Glomerular endothelial cell (primary cell): ENCODE data around the gene ZGRF1. TPM values are rescaled to one million over a fixed set of nuclear protein-coding genes. Genes with fewer than 3 reads are reported as not detected.
"Not testable (repeated sequence)": the region's sequence is repeated elsewhere in the genome, so short reads cannot be mapped to it uniquely, and the experiment has no call there.

ENCODE experiments used
- DNase-seq: peaks from one replicate; pipeline ENCODE4 v3.0.0-alpha.2; 2011; ENCODE audit warnings: low read depth, low spot score; ENCODE audit errors: extremely low read depth
- total RNA-seq: library from RNA; depleted of rRNA; stranded (reverse); fragments of >200 nt; gene quantifications from 2 replicates; pipeline ENCODE4 v1.2.3, GENCODE V29; 2015

Gene ZGRF1
- total RNA-seq, 1 donor from 2014 or later = 4.4 TPM

DNA sequence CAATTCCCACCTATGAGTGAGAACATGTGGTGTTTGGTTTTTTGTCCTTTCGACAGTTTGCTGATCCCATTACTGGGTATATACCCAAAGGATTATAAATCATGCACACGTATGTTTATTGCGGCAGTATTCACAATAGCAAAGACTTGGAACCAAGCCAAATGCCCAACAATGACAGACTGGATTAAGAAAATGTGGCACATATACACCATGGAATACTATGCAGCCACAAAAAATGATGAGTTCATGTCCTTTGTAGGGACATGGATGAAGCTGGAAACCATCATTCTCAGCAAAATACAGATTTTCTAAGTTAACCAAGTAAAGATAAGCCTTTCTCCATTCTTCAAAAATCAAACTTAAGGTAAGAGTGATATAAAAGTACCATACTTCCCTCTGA is 82.4 kb downstream of the ZGRF1 start:
- DNase-seq = not testable (repeated sequence)

DNA sequence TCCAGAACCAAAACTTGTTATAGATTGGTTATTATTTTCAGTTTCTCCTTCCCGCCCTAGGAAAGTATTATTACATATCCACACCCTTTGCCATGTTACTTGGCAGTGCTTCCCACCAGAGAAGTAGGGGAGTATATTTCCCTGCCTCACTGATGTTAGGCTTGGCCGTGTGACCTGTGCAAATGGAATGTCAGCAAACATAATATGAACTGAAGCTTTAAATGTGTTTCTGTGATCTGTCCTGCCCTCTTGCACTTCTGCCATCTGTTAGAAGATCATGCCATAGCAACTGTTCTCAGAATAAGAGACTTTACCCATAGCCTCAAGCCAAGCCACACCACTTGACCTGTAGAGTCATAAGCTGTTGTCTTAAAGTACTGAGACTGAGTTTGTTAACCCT is 84.0 kb downstream of the ZGRF1 start:
- no peak for DNase-seq

DNA sequence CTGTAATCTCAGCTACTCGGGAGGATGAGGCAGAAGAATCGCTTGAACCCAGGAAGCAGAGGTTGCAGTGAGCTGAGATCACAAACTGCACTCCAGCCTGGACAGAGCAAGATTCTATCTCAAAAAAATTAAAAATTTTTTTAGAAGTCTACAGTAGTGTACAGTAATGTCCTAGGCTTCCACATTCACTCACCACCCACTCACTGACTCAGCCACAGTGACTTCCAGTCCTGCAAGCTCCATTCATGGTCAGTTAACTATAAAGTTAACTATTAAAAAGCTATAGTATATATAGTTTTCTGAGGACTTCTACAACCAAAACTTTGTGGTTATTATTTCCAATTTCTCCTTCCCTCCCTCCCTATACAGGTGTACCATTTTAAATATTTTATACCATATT is 86.0 kb downstream of the ZGRF1 start:
- no peak for DNase-seq

DNA sequence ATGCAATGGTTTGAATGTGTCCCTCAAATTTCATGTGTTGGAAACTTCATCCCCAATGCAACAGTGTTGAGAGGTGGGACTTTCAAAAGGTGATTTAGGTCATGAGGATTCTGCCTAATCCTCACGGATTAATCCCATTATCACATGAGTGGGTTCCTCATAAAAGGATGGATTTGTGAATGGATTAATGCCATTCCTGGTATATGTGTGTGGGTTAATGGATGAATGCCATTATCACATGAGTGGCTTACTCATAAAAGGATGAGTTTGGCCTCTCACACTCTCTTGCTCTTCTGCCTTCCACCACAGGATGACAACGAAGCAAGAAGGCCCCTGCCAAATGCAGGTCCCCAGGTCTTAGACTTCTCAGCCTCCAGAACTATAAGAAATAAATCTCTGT is 90.2 kb downstream of the ZGRF1 start:
- no peak for DNase-seq

DNA sequence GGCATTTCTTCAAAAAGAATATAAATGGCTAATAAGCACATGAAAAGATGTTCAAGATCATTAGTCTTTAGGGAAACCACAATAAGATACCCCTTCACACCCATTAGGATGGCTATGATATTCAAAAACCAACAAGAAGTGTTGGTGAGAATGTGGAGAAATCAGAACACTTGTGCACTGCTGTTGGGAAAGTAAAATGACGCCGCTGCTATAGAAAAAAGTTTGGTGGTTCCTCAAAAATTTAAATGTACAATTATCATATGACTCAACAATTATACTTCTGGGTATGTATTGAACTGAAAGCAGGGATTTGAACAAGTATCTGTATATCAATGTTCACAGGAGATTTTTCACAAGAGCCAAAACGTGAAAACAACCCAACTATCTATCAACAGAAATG is 91.4 kb downstream of the ZGRF1 start:
- DNase-seq = no peak

DNA sequence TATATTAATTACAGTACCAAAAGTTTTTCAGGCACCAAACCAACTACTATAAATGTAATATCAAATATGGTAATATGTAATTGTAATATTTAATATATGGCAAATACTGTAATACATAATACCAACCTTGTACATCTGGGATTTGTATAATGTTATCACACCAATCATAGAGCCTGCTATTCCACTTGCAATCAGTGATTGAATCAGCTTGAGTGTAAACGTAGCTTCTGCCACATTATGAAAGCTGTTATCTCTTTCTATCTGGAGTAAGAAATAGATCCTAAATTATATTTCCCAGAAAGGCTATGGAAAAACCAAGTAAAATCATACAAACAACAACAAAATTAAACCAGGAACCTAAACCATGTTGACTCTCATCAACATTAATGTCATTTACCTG is 96.0 kb downstream of the ZGRF1 start:
- no peak for DNase-seq

DNA sequence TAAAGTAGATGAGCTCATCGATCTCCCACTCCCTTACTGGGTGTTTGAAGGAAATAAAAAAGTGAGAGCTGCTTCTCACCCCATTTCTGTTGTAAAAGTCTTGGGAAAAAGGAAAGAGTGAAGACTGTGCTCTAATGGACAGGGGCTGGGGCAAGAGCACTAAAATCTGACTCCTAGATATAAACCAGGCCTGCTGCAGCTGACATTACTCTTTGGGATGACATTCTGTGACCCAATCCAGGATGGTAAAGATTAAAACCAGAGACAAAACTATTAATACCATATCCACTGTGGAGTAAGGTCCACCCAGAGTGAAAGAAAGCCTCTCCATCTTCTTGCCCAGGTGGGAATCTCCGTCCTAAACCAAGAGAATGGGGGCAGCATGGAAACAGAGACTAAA is 100.6 kb downstream of the ZGRF1 start:
- no peak for DNase-seq

DNA sequence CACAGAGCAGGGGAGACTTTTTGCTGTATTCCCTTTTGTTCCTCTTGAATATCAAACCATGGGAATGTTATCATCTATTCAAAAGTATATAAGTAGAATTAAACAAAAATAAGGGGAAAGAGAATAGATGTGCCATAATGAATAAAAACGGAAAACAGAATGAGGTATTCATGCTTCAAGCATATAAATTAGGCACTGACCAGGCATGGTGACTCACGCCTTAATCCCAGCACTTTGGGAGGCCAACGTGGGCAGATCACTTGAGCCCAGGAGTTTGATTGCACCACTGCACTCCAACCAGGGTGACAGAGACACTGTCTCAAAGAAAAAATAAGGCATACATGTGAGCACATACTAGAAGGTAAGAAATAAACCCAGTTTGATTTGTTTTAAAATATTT is 104.4 kb downstream of the ZGRF1 start:
- no peak for DNase-seq

DNA sequence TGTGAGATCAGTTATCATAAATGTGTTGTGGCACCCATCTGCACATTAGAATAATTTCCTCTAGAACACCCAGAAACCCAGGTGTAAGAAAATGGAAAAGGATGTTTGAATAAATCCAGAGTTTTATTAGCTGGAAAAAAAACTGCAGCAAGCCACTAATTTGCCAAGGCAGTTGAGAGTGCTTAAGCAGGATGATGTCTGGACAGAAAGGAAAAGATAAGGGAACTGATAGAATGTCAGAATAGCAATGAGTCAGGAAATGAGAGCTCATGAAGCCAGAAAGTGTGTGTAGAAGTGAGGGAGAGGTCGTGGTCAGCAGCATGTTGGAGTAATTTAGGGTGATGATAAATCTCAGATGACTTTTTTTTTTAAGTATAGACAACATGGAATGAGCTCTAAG is 105.6 kb downstream of the ZGRF1 start:
- DNase-seq = no peak

DNA sequence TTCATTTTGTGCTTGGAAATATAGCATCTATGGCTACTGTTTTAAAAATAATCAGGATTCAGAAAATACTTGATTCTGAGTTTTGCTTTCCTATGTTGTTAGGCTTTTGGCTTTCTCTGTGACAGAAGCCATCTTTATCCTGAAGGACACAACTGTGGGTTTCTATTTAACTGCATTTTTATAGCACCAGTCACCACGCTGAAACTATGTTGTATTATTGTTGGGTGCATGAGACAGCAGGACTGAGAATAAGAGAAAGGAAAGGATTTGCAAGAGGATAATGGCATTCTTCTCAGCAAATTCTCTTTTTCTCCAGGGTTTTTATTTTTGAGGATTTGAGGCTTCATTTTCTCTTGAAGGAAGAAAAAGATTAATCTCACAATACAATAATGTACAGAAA is 110.6 kb downstream of the ZGRF1 start:
- no peak for DNase-seq

DNA sequence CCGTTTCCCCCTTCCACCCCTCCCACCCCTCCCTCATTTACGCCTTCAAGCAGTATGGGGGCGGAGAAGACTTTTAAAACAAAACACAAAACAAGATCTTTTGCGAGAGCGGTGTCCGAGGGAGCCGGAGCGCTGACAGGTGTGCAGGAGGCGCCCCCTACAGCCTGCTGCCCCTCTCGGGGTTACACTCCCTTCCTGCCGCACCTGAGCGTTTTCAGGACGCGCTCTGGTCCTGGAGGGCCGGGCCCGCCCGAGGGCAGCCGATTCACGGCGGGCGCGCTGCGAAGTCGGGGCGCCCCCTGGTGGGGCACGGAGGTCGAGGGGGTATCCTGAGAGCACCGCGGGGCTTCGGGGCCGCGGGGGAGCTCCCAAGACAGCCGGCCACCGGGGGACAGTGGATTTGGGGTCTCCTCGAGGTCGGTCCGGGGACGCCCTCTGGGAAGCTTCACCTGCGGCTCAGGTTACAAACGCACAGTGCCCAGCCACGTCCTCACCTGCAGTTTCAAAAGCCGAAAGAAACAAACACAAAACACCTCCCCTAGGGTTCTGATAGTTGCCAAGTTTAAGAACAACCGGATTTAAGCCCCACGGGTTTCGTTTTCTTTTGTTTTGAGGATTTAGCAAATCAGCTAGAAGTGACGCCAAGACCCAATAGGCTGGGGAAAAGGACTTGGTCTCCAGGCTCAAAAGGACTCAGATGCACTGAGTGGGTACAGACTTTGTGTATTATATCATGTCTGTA is 112.8 kb downstream of the ZGRF1 start:
- DNase-seq = no peak

DNA sequence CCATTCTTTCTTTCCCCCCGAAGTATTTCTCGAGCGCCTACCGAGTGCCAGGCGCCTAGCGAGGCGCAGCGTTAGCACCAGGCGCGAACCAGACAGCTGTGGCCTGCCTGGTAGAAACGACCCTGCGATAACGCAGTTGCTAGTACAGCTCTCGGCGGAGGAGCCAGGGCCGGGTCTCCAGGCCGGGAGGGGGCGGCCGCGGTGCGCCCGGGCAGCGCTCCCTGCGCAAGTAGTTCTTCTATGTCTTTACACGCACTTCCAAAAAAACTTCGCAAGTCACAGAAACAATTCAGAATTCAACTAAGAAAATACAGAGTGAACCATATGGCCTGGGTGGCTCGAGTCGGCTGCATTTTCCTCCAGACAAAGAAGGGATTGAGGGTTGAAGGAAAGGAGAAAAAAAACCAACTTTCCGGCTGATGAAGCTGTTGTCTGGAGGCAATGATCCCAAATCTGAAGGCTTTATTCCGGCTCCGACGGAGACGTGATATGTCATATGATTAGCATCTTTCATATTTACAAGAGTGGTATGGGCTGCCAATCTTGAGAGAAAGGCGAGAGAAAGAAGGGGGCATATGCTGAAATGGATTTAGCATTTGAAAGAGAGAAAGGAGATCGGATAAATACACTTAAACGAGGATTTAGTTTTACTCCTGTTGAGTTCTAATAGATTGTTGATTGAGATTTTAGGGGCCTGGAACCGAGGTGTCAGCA is 113.5 kb downstream of the ZGRF1 start:
- no peak for DNase-seq

DNA sequence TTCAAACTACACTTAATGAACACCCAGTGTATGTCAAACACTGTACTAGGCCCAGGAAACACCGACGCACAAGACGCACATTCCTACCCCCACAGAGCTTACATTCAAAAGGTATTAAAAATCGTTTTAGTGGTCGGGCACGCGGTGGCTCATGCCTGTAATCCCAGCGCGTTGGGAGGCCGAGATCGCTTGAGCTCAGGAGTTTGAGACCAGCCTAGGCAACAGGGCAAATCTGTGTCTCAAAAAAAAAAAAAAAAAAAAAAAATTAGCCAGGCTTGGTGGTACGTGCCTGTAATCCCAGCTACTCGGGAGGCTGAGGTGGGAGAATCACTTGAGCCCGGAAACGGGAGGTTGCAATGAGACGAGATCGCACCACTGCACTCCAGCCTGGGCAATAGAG is 114.3 kb downstream of the ZGRF1 start:
- DNase-seq = not testable (repeated sequence)

DNA sequence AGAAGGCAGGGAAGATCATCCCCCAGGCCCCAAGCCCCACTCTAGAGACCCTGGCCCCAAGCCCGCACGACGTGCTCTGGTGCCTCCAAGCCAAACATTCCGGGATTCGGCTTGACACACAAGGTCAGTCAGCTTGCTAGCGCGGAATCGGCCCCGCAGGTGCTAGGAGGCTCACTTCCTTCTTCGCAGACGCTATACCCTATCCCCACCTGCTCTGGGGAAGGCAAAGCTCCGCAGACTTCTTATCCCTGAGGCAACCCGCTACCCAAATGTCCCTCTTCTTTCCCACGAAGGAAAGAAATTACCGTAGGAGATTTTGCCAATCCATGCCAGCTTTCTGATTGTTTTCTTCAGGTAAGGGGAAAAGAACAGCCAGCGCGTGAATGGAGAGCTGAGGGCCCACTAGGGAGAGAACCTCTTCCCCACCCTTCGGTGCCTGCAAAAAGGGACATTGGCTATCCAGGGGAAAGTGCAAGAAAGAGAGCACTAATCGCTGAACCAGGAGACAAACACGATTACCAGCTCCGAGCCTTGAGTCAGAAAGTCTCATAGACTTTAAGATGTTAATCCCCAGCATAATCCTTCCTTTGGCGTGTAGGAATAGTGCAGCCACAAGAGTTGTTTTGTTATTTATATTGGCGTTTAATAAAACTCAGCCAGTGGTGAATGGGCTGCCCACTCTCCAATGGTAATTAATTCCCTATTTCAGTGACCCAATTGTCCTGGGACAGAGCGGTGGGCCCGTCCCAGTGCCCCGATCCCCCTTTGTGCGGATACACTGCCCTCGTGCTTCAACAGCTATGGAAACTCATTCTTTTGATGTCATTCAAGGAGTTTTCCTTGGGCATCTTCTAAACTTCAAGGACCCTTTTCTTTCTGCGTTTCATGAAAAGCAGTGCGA is 115.3 kb downstream of the ZGRF1 start:
- no peak for DNase-seq

DNA sequence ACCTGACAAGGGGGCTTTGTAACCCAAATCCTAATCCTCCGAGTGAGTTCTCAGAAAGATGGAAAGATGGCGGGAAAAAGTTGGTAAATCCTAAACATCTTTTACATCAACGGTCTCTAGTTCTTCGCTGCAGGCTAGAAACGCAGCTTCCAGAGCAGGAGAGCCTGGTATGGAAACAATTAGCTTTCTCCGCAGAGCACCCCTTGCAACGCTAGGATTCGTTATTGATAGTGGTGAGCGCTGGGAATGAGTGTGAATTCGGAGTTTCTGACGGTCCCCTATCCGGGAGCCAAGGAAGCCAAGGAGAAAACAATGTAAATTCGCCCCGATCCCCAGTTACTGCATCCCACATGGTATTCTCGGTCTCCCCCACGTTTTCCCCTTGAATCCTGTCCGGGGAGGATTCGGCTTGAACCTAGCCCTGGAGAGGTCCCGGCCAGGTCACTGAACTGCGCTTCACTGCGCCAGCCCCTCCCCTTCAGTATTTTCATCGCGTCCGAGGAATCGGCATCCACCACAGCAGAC is 116.0 kb downstream of the ZGRF1 start:
- no peak for DNase-seq

DNA sequence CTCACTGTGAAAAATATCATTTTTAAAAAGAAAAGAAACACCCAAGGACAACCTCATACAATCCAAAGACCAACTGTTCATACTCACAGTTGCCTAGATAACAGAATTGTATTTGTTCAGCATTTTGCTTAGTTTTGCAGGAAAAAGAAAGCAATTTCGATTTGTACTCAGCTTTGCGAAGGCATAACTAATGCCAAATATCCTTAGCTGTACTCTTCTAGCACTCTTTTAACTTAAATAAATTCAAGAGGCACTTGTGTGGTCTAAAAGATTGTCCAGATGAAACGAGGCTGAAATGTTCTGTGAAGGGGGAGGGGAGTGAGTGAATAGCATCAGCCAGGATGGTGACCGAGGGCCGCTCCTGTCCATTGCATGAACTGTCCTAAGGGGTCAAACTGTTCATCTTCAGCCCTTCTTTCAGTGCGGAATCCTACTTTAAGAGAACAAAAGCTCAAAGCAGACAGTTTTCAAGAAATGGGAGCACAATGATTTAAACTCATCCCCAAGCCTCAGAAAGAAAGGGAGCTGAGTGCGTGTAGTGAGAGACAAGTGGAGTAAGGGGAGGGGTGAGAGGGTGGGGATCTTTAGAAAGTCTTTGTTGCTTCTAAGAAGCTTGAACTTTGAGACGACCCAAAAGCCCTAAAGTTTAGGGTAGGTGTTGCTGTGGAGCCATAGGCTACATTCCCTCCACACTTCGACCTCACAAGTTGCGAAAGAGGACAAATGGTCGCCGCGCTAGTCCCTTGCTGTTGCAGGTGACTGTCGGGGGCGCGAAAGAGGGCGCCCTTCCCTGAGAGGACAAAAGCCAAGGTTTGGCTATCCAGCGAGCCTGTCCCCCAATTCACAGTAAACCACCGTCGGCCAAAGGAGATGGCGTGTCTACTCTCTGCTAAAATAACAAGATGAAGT is 116.8 kb downstream of the ZGRF1 start:
- DNase-seq = no peak

DNA sequence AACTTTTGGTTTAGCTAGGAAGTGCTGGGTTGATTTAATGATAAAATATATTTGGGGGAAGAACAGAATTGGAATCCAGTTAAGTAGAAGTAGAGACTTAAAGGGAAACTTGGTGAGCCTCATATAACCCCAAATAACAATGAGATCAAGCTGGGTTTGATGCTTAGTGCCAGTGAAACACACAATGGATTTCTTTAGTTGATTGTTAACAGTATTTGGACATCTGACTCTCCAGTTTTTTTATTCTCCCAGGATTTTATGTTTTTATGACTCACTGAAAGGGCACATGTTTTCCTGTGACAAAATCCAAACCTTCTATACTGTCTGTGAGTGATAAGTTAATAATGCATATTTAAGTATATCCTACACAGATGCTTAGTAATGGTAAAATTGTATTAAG is 118.0 kb downstream of the ZGRF1 start:
- no peak for DNase-seq

DNA sequence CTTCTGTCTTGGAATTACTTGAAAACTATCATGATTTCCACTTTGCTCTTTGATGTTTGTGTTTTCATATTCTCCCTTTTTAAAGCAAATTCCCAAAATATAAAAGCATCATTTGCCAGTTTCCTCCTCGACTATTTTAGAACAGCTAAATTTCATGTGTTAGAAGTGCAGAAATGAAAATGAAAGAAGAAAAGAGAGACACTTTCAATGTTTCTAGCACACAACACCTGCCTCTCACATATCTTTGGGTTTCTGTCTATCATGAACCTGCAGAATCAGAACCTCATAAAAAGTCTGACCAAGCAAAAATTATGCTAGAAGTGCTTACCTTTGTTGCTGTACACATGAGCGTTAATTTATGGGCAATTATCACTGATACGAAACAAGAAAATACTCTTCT is 118.8 kb downstream of the ZGRF1 start:
- no peak for DNase-seq

DNA sequence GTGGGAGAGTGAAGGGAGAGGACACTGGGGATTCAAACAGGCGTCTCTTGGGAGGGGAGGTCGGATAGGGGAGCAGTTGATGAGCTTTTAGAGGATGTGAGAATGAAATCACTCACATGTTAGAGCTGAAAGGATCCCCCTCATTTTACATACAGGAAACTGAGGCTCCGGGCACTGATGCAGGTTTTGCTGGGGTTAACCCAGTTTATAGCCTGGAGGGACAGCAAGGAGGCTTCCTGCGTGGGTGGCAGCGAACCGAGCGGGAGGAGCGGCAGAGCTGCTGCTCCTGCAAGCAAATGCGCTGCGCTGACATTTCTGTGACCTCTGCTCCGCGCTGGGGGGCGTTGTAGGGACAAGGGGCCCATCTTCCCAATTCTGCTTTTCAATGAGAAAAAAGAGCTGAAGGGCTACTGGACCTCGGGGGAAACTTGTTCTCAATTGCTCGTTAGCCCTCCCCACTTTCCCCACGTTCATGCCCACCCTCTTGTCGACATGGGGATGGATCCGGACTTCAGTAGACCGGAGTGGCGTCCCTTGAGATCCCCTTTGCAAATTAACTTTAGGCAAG is 119.6 kb downstream of the ZGRF1 start:
- no peak for DNase-seq
